ENCODE results near the gene SPOCK1. TPM values are rescaled to one million over a fixed set of nuclear protein-coding genes. Genes with fewer than 3 reads are reported as not detected.

SPOCK1 gene
- total and polyA plus RNA-seq, 5 donors from 2014 or later, result 0.27 TPM; not detected in 4

DNA sequence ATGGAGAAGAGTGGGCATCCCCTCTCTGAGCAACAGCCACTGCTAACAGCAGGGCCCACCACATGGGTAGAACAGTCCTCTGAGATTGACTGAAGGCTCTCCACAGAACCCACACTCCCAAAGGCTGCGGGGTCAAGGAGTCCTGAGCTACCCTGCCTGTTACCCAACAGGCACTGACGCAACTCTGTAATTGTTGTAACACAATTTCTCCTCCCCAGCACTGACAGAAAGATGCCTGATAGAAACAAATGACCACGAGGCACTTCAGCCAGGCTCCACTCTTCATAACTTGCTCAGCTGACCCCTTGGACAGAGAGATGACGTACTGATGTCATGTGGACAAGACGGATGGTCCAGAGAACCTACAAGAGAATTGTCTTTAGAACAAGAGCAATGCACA, 220.7 kb downstream of the SPOCK1 start:
- H3K27me3 Mint-ChIP-seq, result no peaks in the 10 kb centered on the region
- no peak for DNase-seq
- H3K27ac Mint-ChIP-seq, result no peak overlapping the region
- H3K36me3 Mint-ChIP-seq, result no peaks in the 10 kb centered on the region
- no peak for ATAC-seq (ENCODE audit: low read depth in 2 of 2)
- no peak overlapping the region for H3K4me3 Mint-ChIP-seq
- no peaks in the 10 kb centered on the region for H3K27me3 ChIP-seq (ENCODE audit: control insufficient read depth, insufficient read depth, low read length)
- no peak overlapping the region for H3K27ac ChIP-seq (ENCODE audit: insufficient read depth, low read length, poor library complexity, severe bottlenecking)
- H3K4me1 Mint-ChIP-seq, result no peaks in the 10 kb centered on the region
- no peaks in the 10 kb centered on the region for H3K4me1 ChIP-seq (ENCODE audit: control insufficient read depth, insufficient read depth, low read length, poor library complexity, severe bottlenecking)
- H3K4me3 ChIP-seq (ENCODE audit: low read depth, low read length), result no peak overlapping the region
- H3K9me3 Mint-ChIP-seq, result peaks cover 0 to under 1% (median 0%) of the 10 kb centered on the region in 7 donors
- no peaks in the 10 kb centered on the region for H3K9me3 ChIP-seq (ENCODE audit: control insufficient read depth in 2 of 2, low read length in 2 of 2)
- H3K36me3 ChIP-seq (ENCODE audit: control insufficient read depth, insufficient read depth, low read length), result no peaks in the 10 kb centered on the region

DNA sequence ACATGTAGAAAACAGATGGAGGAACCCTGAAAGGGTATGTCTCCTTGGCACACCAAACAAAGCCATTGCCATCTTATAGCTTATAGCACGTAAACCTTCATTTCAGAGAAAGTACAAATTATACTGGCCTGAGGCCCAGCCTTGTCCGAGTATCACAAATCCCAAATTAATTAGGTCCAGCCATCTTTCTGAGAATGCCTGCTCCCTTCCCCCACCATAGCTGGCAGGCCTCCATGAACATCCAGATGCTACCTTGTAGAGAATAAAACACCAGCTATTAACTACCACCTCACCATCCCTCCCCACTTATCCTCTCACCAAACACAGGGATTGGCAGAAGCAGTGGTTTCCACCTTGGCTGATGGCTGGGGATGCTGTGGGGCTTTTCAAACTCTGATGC, 224.0 kb downstream of the SPOCK1 start:
- H3K27me3 Mint-ChIP-seq, result no peaks in the 10 kb centered on the region
- H3K4me1 Mint-ChIP-seq, result no peaks in the 10 kb centered on the region
- no peak overlapping the region for H3K4me3 Mint-ChIP-seq
- H3K4me1 ChIP-seq (ENCODE audit: control insufficient read depth, insufficient read depth, low read length, poor library complexity, severe bottlenecking), result no peaks in the 10 kb centered on the region
- H3K27ac ChIP-seq (ENCODE audit: insufficient read depth, low read length, poor library complexity, severe bottlenecking), result no peak overlapping the region
- DNase-seq (no peak), ATAC-seq (ENCODE audit: low read depth in 2 of 2) (no peak)
- no peaks in the 10 kb centered on the region for H3K9me3 ChIP-seq (ENCODE audit: control insufficient read depth in 2 of 2, low read length in 2 of 2)
- H3K27me3 ChIP-seq (ENCODE audit: control insufficient read depth, insufficient read depth, low read length), result no peaks in the 10 kb centered on the region
- H3K27ac Mint-ChIP-seq, result no peak overlapping the region
- no peak overlapping the region for H3K4me3 ChIP-seq (ENCODE audit: low read depth, low read length)
- no peaks in the 10 kb centered on the region for H3K9me3 Mint-ChIP-seq
- no peaks in the 10 kb centered on the region for H3K36me3 Mint-ChIP-seq
- no peaks in the 10 kb centered on the region for H3K36me3 ChIP-seq (ENCODE audit: control insufficient read depth, insufficient read depth, low read length)

DNA sequence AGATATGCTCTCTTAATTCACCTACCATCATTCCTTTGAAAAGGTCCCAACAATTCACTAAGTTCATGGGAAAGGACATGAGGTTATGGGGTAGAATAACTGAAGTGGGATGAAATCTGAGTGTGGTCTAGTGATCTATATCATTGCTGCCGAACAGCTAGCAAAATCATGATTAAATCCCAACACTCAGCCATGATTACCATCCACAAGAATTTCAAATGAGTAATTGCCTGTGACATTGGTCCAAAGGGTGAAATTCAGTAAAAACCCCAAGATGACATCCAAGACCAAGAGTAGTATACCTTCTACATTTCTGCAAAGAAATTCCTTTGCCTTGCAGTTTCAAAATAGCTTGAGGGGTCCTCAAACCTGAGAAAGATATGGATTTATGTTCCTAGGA, 225.6 kb downstream of the SPOCK1 start:
- Mint-ChIP-seq H3K27ac (no peak overlapping the region), H3K4me1 (no peaks in the 10 kb centered on the region), H3K27me3 (no peaks in the 10 kb centered on the region), H3K4me3 (no peak overlapping the region), H3K9me3 (no peaks in the 10 kb centered on the region), H3K36me3 (no peaks in the 10 kb centered on the region)
- H3K27ac ChIP-seq (ENCODE audit: insufficient read depth, low read length, poor library complexity, severe bottlenecking), result no peak overlapping the region
- H3K9me3 ChIP-seq (ENCODE audit: control insufficient read depth in 2 of 2, low read length in 2 of 2), result no peaks in the 10 kb centered on the region
- H3K4me1 ChIP-seq (ENCODE audit: control insufficient read depth, insufficient read depth, low read length, poor library complexity, severe bottlenecking), result no peaks in the 10 kb centered on the region
- ATAC-seq (ENCODE audit: low read depth in 2 of 2), result no peak
- no peak for DNase-seq
- no peaks in the 10 kb centered on the region for H3K36me3 ChIP-seq (ENCODE audit: control insufficient read depth, insufficient read depth, low read length)
- no peak overlapping the region for H3K4me3 ChIP-seq (ENCODE audit: low read depth, low read length)
- no peaks in the 10 kb centered on the region for H3K27me3 ChIP-seq (ENCODE audit: control insufficient read depth, insufficient read depth, low read length)

DNA sequence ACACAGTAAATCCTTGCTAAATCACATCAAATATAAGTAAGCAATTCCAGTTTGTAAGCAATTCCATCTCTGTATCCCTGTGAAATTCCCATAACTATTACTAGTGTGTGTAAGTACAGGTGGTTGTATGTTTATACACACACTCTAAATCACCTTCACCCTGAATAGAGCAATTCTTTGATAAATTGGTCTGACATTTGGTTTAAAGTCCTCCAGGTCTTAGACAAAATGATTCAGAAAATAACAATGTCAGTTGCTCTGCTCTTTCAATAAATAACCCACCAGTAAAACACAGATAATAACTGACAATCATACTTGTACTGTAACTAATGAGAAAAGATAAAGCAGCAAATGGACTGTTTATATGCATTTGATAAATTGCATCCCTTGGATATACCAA, 226.3 kb downstream of the SPOCK1 start:
- H3K27ac ChIP-seq (ENCODE audit: insufficient read depth, low read length, poor library complexity, severe bottlenecking), result no peak overlapping the region
- no peaks in the 10 kb centered on the region for H3K9me3 ChIP-seq (ENCODE audit: control insufficient read depth in 2 of 2, low read length in 2 of 2)
- H3K4me1 ChIP-seq (ENCODE audit: control insufficient read depth, insufficient read depth, low read length, poor library complexity, severe bottlenecking), result no peaks in the 10 kb centered on the region
- Mint-ChIP-seq H3K9me3 (no peaks in the 10 kb centered on the region), H3K36me3 (no peaks in the 10 kb centered on the region), H3K4me3 (no peak overlapping the region), H3K4me1 (no peaks in the 10 kb centered on the region), H3K27me3 (peaks cover 5% of the 10 kb centered on the region), H3K27ac (no peak overlapping the region)
- H3K27me3 ChIP-seq (ENCODE audit: control insufficient read depth, insufficient read depth, low read length), result no peaks in the 10 kb centered on the region
- H3K4me3 ChIP-seq (ENCODE audit: low read depth, low read length), result no peak overlapping the region
- H3K36me3 ChIP-seq (ENCODE audit: control insufficient read depth, insufficient read depth, low read length), result no peaks in the 10 kb centered on the region
- DNase-seq, result no peak
- ATAC-seq (ENCODE audit: low read depth in 2 of 2), result no peak

DNA sequence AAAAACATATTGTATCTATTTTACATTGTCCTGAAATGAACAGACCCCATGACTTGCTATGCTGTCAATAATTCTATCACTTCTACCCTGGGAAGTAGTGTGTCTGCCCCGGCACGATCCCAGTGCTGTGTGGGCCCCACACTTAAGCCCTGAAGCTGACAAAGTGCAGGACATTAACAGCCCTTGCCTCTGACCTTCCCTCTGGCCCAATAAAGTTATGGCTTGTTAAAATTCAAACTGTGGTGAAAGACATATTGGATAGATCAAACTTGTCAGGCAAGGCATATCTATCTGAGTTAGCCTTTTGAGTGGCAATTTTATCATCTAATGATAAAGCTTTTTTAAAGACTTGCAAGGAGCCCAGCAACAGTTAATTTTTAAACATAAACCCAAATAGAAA, 229.2 kb downstream of the SPOCK1 start:
- no peak for DNase-seq
- H3K9me3 ChIP-seq (ENCODE audit: control insufficient read depth in 2 of 2, low read length in 2 of 2), result no peaks in the 10 kb centered on the region
- H3K27ac ChIP-seq (ENCODE audit: insufficient read depth, low read length, poor library complexity, severe bottlenecking), result no peak overlapping the region
- Mint-ChIP-seq H3K9me3 (peaks cover 0 to 3% (median 0%) of the 10 kb centered on the region in 7 donors), H3K36me3 (no peaks in the 10 kb centered on the region), H3K27ac (no peak overlapping the region), H3K27me3 (peaks cover 9% of the 10 kb centered on the region), H3K4me3 (no peak overlapping the region), H3K4me1 (no peaks in the 10 kb centered on the region)
- H3K36me3 ChIP-seq (ENCODE audit: control insufficient read depth, insufficient read depth, low read length), result no peaks in the 10 kb centered on the region
- H3K27me3 ChIP-seq (ENCODE audit: control insufficient read depth, insufficient read depth, low read length), result no peaks in the 10 kb centered on the region
- H3K4me1 ChIP-seq (ENCODE audit: control insufficient read depth, insufficient read depth, low read length, poor library complexity, severe bottlenecking), result no peaks in the 10 kb centered on the region
- ATAC-seq (ENCODE audit: low read depth in 2 of 2), result no peak
- H3K4me3 ChIP-seq (ENCODE audit: low read depth, low read length), result no peak overlapping the region

DNA sequence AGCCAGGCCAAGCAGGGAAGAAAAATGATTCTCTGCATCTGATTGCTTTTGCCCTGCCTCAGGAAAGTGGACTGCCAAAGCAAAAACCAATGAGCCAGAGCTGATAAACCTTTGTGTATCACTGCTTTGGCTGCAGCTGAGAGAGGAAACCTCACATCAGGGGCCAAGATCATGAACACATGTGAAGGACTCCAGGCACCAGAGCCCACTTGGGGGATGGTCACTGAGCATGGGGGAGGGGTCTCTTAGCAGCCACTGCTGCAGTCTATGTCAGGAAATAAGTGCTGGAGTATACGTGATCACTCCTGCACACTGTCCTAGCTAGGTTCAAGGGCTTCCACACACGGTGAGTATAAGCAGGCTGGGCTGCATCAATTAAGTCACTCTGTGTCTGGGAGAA, 229.9 kb downstream of the SPOCK1 start:
- H3K36me3 ChIP-seq (ENCODE audit: control insufficient read depth, insufficient read depth, low read length), result no peaks in the 10 kb centered on the region
- no peak overlapping the region for H3K27ac Mint-ChIP-seq
- DNase-seq, result no peak
- H3K36me3 Mint-ChIP-seq, result no peaks in the 10 kb centered on the region
- peaks cover 0 to 3% (median 0%) of the 10 kb centered on the region in 7 donors for H3K9me3 Mint-ChIP-seq
- no peaks in the 10 kb centered on the region for H3K9me3 ChIP-seq (ENCODE audit: control insufficient read depth in 2 of 2, low read length in 2 of 2)
- H3K4me1 ChIP-seq (ENCODE audit: control insufficient read depth, insufficient read depth, low read length, poor library complexity, severe bottlenecking), result no peaks in the 10 kb centered on the region
- H3K4me1 Mint-ChIP-seq, result no peaks in the 10 kb centered on the region
- no peak overlapping the region for H3K4me3 Mint-ChIP-seq
- H3K27me3 Mint-ChIP-seq, result peaks cover 9% of the 10 kb centered on the region
- no peak for ATAC-seq (ENCODE audit: low read depth in 2 of 2)
- H3K4me3 ChIP-seq (ENCODE audit: low read depth, low read length), result no peak overlapping the region
- no peak overlapping the region for H3K27ac ChIP-seq (ENCODE audit: insufficient read depth, low read length, poor library complexity, severe bottlenecking)
- H3K27me3 ChIP-seq (ENCODE audit: control insufficient read depth, insufficient read depth, low read length), result no peaks in the 10 kb centered on the region

DNA sequence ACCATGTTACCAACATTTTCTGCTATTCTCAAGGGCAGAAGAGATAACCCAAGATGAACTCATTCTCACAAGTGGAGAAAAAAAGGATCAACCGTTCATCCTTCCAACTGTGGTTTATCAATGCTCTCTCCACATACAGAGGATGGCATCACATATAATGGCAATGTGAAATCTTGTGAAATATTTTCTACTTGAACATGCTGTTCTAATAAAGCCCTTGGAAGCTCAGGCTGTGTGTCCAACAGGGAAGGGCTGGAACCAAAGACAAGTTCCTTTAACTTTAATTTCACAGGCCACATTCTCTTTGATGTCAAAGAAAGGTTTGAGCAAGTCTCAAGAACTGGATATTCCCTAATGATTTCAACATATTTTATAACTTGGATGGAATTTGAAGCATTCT, 230.5 kb downstream of the SPOCK1 start:
- Mint-ChIP-seq H3K9me3 (peaks cover 0 to 3% (median 0%) of the 10 kb centered on the region in 7 donors), H3K36me3 (no peaks in the 10 kb centered on the region), H3K4me3 (no peak overlapping the region), H3K4me1 (no peaks in the 10 kb centered on the region), H3K27me3 (peaks cover 9% of the 10 kb centered on the region), H3K27ac (no peak overlapping the region)
- no peaks in the 10 kb centered on the region for H3K36me3 ChIP-seq (ENCODE audit: control insufficient read depth, insufficient read depth, low read length)
- H3K4me3 ChIP-seq (ENCODE audit: low read depth, low read length), result no peak overlapping the region
- DNase-seq (no peak), ATAC-seq (ENCODE audit: low read depth in 2 of 2) (no peak)
- no peaks in the 10 kb centered on the region for H3K9me3 ChIP-seq (ENCODE audit: control insufficient read depth in 2 of 2, low read length in 2 of 2)
- no peak overlapping the region for H3K27ac ChIP-seq (ENCODE audit: insufficient read depth, low read length, poor library complexity, severe bottlenecking)
- no peaks in the 10 kb centered on the region for H3K27me3 ChIP-seq (ENCODE audit: control insufficient read depth, insufficient read depth, low read length)
- H3K4me1 ChIP-seq (ENCODE audit: control insufficient read depth, insufficient read depth, low read length, poor library complexity, severe bottlenecking), result no peaks in the 10 kb centered on the region

DNA sequence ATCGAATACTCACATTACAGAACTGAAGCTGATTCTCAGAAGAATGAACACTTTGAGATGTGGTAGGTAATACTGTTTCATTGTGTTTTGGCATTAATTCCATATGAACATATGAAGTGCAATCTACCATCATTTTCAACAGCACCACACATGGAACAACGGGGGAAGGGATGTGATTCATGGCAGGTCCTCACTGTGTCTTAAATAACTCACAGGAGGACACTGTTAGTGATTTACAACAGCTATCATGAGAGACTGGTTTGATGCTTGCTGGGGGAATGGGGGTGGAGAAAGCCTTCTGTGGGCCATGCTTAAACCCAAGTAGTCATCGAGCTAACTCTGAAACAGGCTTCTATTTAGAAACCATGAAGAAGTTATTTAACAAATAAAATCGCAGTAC, 232.9 kb downstream of the SPOCK1 start:
- Mint-ChIP-seq H3K4me3 (no peak overlapping the region), H3K27me3 (peaks cover 14% of the 10 kb centered on the region)

More for the DNA sequence above, 232.9 kb downstream of the SPOCK1 start:
- H3K9me3 ChIP-seq (ENCODE audit: control insufficient read depth in 2 of 2, low read length in 2 of 2), result no peaks in the 10 kb centered on the region
- no peaks in the 10 kb centered on the region for H3K4me1 ChIP-seq (ENCODE audit: control insufficient read depth, insufficient read depth, low read length, poor library complexity, severe bottlenecking)
- H3K4me3 ChIP-seq (ENCODE audit: low read depth, low read length), result no peak overlapping the region
- no peaks in the 10 kb centered on the region for H3K36me3 Mint-ChIP-seq
- no peaks in the 10 kb centered on the region for H3K4me1 Mint-ChIP-seq
- peaks cover 0 to 4% (median 1%) of the 10 kb centered on the region in 7 donors for H3K9me3 Mint-ChIP-seq
- H3K27ac ChIP-seq (ENCODE audit: insufficient read depth, low read length, poor library complexity, severe bottlenecking), result no peak overlapping the region
- no peaks in the 10 kb centered on the region for H3K27me3 ChIP-seq (ENCODE audit: control insufficient read depth, insufficient read depth, low read length)
- no peak for DNase-seq
- H3K27ac Mint-ChIP-seq, result no peak overlapping the region
- H3K36me3 ChIP-seq (ENCODE audit: control insufficient read depth, insufficient read depth, low read length), result no peaks in the 10 kb centered on the region
- no peak for ATAC-seq (ENCODE audit: low read depth in 2 of 2)

Measured in CD4-positive, CD25-positive, alpha-beta regulatory T cell (primary cell).